Heart left ventricle (tissue), 16 donors: ENCODE measurements around the gene PRADC1. TPM values are rescaled to one million over a fixed set of nuclear protein-coding genes. Genes with fewer than 3 reads are reported as not detected.

Experiments used
- ATAC-seq, 4 donors: fragments of 200-7000 bp; cut with Tn5 transposase; one replicate each; pipeline ENCODE4 v1.9.1; 2020 to 2022; ENCODE audit warnings: moderate library complexity in 4 of 4, mild to moderate bottlenecking in 3 of 4, moderate number of reproducible peaks in 1 of 4
- DNase-seq, 5 donors: peaks; one replicate each; pipeline ENCODE4 v3.0.0-alpha.2; 2020
- H3K27ac ChIP-seq, 12 donors: fragments of 200-600 bp; sonication (generic) in 4 of 12; one replicate each; pipeline versions ENCODE4 v1.5.0 to v1.8.0; 2016 to 2022; ENCODE audit warnings: mild to moderate bottlenecking in 2 of 12
- H3K27me3 ChIP-seq, 9 donors: fragments of 200-600 bp; sonication (generic) in 2 of 9; one replicate each; pipeline versions ENCODE4 v1.5.1 to v1.8.0; 2016 to 2022; ENCODE audit warnings: mild to moderate bottlenecking in 3 of 9
- H3K36me3 ChIP-seq, 9 donors: fragments of 200-600 bp; sonication (generic) in 2 of 9; one replicate each; pipeline versions ENCODE4 v1.5.0 to v1.8.0; 2018 to 2022; ENCODE audit warnings: mild to moderate bottlenecking in 2 of 9
- H3K4me1 ChIP-seq, 12 donors: fragments of 200-600 bp; sonication (generic) in 4 of 12; one replicate each; pipeline versions ENCODE4 v1.5.0 to v1.8.0; 2016 to 2022; ENCODE audit warnings: mild to moderate bottlenecking in 3 of 12
- H3K4me3 ChIP-seq, 12 donors: fragments of 200-600 bp; sonication (generic) in 4 of 12; one replicate each; pipeline versions ENCODE4 v1.5.0 to v1.8.0; 2017 to 2022; ENCODE audit warnings: mild to moderate bottlenecking in 9 of 12, moderate library complexity in 4 of 12
- H3K9me3 ChIP-seq, 12 donors: fragments of 200-600 bp; sonication (generic) in 4 of 12; one replicate each; pipeline versions ENCODE4 v1.5.0 to v1.8.0; 2016 to 2022; ENCODE audit warnings: mild to moderate bottlenecking in 1 of 12
- CTCF ChIP-seq, 12 donors: fragments of 200-600 bp; sonication (generic) in 4 of 12; IDR thresholded peaks; one replicate each; pipeline versions ENCODE4 v1.5.0 to v1.8.0; 2018 to 2022; ENCODE audit warnings: antibody characterized with exemption in 12 of 12, mild to moderate bottlenecking in 5 of 12
- POLR2A ChIP-seq, 2 donors: fragments of 450-650 bp; IDR thresholded peaks; one replicate each; pipeline ENCODE4 v1.6.1; 2017; ENCODE audit warnings: antibody characterized with exemption in 2 of 2, mild to moderate bottlenecking in 2 of 2, moderate library complexity in 2 of 2
- WGBS, 4 donors: extraction: QIAGEN DNeasy Blood & Tissue Kit in 2 of 4; methylation state at CpG; one replicate each; pipeline versions ENCODE4 v1.1.5 to v1.1.7; 2013 to 2018; 5-methylcytosine and 5-hydroxymethylcytosine counted together
- intact Hi-C, 10 donors: fragments of 100-400 bp; cut with DNase I; formaldehyde crosslinking; loops; one replicate each; pipeline versions ENCODE4 v1.11.1 to v1.14.2; 2022
- polyA plus RNA-seq, 2 donors: library from polyadenylated mRNA; stranded (reverse); fragments of 200-250 nt; gene quantifications; one replicate each; pipeline ENCODE4 v1.2.3, GENCODE V29; 2013
- total RNA-seq, 9 donors: library from RNA; depleted of rRNA in 2 of 9; stranded (reverse); fragments of >200 nt in 2 of 9; fragmentation: NEBNext Ultra II Directional in 3 of 9; extraction: Animal tissue kit (Norgen Biotek cat#: 25700) in 3 of 9; gene quantifications; one replicate each; pipeline versions ENCODE4 v1.1.0 to v1.2.4, GENCODE V29; 2016 to 2023
- donor health status: ischemic (EF 13 %, LVEDD 7.1; RV severe dilation, severe dysfunction).
- donor health status: healthy with polysubstance abuse.
- donor health status: DM: no; HTN: yes; CAD: no.
- donor health status: DM: no; HTN: no; CAD: no.
- donor health status: ischemic (EF 25% LVEDD 6.9; RV normal size, moderate dysfunction).
- donor health status: ischemic (EF 25% LVEDD 5.7; RV mildly dilated, moderate dysfunction).
- donor health status: healthy.
- donor health status: DM: yes; HTN: yes; CAD: no.
- donor health status: ischemic (EF 35%, LVEDD 5.7; RV mildly dilated, moderate dysfunction).
- donor health status: nonischemic (EF 11% LVEDD 7.7; RV severe dilation, severe dysfunction).
- donor health status: DM: yes; HTN: yes; CAD: no.
- donor health status: PGD.
- donor health status: ischemic (EF 29% LVEDD 5.4; RV normal size, mild dysfunction).
- donor health status: nonischemic (EF 23%, LVEDD 6.1; RV moderate dilation, normal function).

PRADC1 gene
- total and polyA plus RNA-seq, 11 donors: 57.2 to 155 (median 86.4) TPM

GRCh38 chr2:73268366-73268829 is 35.4 kb upstream of the PRADC1 start:
- Histone ChIP-seq H3K27me3 (peaks cover 10 to 54% (median 33%) of the 10 kb centered on the region in 9 donors), H3K4me1 (peaks cover 0 to 14% (median 3%) of the 10 kb centered on the region in 12 donors), H3K27ac (no peak overlapping the region), H3K9me3 (peaks cover 0 to under 1% (median 0%) of the 10 kb centered on the region in 12 donors), H3K4me3 (peak overlapping the region in 2 of 12 donors; percentile 10 to 24), H3K36me3 (no peaks in the 10 kb centered on the region)
- DNase-seq: no peak
- intact Hi-C loops: no loop called here
- no peak for TF ChIP-seq POLR2A (IDR thresholded peaks at IDR 0.05)
- TF ChIP-seq CTCF (IDR thresholded peaks at IDR 0.05): no peak
- 32 to 44% (median 36%) methylated on average over 11 to 14 of the region's 14 CpGs for WGBS, 4 donors
- no peak for ATAC-seq

DNA sequence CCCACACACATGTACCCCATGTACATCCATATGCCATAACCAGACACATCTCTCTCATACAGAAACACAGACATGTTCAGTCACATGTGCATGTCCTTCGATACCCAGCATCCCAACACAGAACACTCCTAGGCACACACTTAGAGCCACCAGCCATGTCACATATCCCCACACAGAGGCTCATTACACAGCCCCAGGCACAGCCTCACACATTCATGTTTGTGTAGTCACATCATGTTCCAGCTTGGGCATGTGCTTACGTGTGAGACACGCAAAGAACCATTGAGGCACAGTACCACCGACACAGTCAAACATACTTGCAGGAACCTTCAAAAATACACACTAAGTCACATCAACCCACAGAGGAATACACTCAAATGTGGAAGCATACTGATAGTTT is 34.0 kb upstream of the PRADC1 start:
- intact Hi-C loops: no loop called here
- WGBS, 4 donors: 95 to 97% (median 96%) methylated on average over 4 of the region's 4 CpGs
- DNase-seq: no peak
- peaks cover 0 to 14% (median 3%) of the 10 kb centered on the region in 12 donors for H3K4me1 ChIP-seq
- H3K27ac ChIP-seq: no peak overlapping the region
- H3K27me3 ChIP-seq: peaks cover 10 to 54% (median 33%) of the 10 kb centered on the region in 9 donors
- ATAC-seq: no peak
- H3K4me3 ChIP-seq: no peak overlapping the region
- no peaks in the 10 kb centered on the region for H3K36me3 ChIP-seq
- TF ChIP-seq POLR2A (IDR thresholded peaks at IDR 0.05) (no peak), CTCF (IDR thresholded peaks at IDR 0.05) (no peak)
- no peaks in the 10 kb centered on the region for H3K9me3 ChIP-seq

- H3K27ac ChIP-seq: no peak overlapping the region
- H3K9me3 ChIP-seq: no peaks in the 10 kb centered on the region
- no peak overlapping the region for H3K4me3 ChIP-seq
- WGBS, 4 donors: 84 to 87% (median 86%) methylated on average over 22 to 26 of the region's 26 CpGs
- H3K27me3 ChIP-seq: peaks cover 10 to 54% (median 33%) of the 10 kb centered on the region in 9 donors
- intact Hi-C loops: no loop called here
- H3K4me1 ChIP-seq: peaks cover 0 to 14% (median 3%) of the 10 kb centered on the region in 12 donors
- ATAC-seq (no peak), DNase-seq (no peak)
- TF ChIP-seq CTCF (IDR thresholded peaks at IDR 0.05): no peak
- TF ChIP-seq POLR2A (IDR thresholded peaks at IDR 0.05): no peak
- H3K36me3 ChIP-seq: no peaks in the 10 kb centered on the region
Measured at GRCh38 chr2:73266061-73266901, 33.2 kb upstream of the PRADC1 start.

DNA sequence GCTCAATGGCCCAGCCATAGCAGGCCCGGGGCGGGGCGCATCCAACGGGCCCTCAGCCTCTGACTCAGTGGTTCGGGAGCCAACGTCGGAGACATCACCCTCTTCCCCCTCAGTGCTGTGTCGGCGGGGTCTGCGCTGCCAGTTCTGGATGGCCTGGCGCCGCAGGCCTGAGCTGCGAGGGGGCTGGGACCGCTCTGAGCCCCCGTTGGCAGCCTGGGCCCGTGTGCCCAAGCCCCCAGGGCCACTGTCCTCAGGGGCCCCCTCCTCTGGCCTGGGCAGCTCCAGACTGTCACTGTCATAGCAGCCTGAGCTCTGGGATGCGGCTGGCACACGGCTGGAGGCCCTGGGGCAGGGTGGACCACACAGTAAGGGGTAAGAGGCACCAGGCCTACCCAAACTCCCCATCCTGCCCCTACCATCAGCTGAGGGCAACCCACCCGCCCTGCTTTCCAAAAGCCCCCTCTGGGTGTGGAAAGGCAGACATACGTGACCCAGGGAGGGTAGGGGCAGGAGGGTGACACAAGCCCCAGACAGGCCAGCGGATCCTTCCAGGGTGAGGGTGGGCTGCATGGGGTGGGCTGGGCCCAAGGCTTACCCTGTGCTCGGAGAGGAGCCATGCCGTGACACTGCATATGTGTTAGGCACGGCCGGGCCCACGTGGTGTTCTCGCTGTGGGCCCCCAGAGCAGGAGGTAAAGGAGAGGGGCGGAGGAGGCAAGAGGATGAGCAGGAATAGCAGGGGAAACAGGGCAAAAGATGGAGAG is 32.4 kb upstream of the PRADC1 start:
- DNase-seq: no peak
- intact Hi-C loops: no loop called here
- ATAC-seq: no peak
- Histone ChIP-seq H3K4me3 (no peak overlapping the region), H3K4me1 (peaks cover 0 to 14% (median 3%) of the 10 kb centered on the region in 12 donors), H3K9me3 (no peaks in the 10 kb centered on the region), H3K27ac (no peak overlapping the region), H3K27me3 (peaks cover 10 to 50% (median 33%) of the 10 kb centered on the region in 9 donors), H3K36me3 (no peaks in the 10 kb centered on the region)
- TF ChIP-seq CTCF (IDR thresholded peaks at IDR 0.05) (no peak), POLR2A (IDR thresholded peaks at IDR 0.05) (no peak)
- WGBS, 4 donors: 83 to 90% (median 87%) methylated on average over 12 to 28 of the region's 28 CpGs
